Glutamatergic neuron (in vitro differentiated cells): ENCODE measurements around the gene OR8H3. TPM values are rescaled to one million over a fixed set of nuclear protein-coding genes. Genes with fewer than 3 reads are reported as not detected.

ENCODE experiments used
- DNase-seq: peaks from one replicate; pipeline ENCODE4 v3.0.0; 2022
- H3K27ac Mint-ChIP-seq: one replicate; pipeline ENCODE4 v1.8.0; 2020; ENCODE audit warnings: mild to moderate bottlenecking, mixed read lengths, inconsistent platforms; ENCODE audit not compliant: unreplicated experiment
- H3K27me3 Mint-ChIP-seq: one replicate; pipeline ENCODE4 v1.8.0; 2020; ENCODE audit warnings: mild to moderate bottlenecking, moderate library complexity, mixed read lengths, inconsistent platforms; ENCODE audit not compliant: unreplicated experiment
- H3K36me3 Mint-ChIP-seq: one replicate; pipeline ENCODE4 v1.8.0; 2020; ENCODE audit warnings: mild to moderate bottlenecking, mixed read lengths, inconsistent platforms; ENCODE audit not compliant: unreplicated experiment
- H3K4me1 Mint-ChIP-seq: one replicate; pipeline ENCODE4 v1.8.0; 2020; ENCODE audit warnings: mild to moderate bottlenecking, low read depth, mixed read lengths, inconsistent platforms; ENCODE audit not compliant: unreplicated experiment
- H3K4me3 Mint-ChIP-seq: one replicate; pipeline ENCODE4 v1.8.0; 2020; ENCODE audit warnings: mild to moderate bottlenecking, mixed read lengths, inconsistent platforms; ENCODE audit not compliant: unreplicated experiment
- H3K9me3 Mint-ChIP-seq: one replicate; pipeline ENCODE4 v1.8.0; 2020; ENCODE audit warnings: mild to moderate bottlenecking, moderate library complexity, mixed read lengths, inconsistent platforms; ENCODE audit not compliant: unreplicated experiment
- CTCF ChIP-seq: fragments of 200-600 bp; sonication (generic); IDR thresholded peaks from one replicate; pipeline ENCODE4 v1.5.0; 2021; ENCODE audit not compliant: partially characterized antibody, unreplicated experiment
- total RNA-seq: library from RNA; stranded (reverse); fragmentation: NEBNext Ultra II Directional; extraction: Animal tissue kit (Norgen Biotek cat#: 25700); gene quantifications from one replicate; pipeline ENCODE4 v1.2.1, GENCODE V29; 2021; ENCODE audit not compliant: unreplicated experiment

OR8H3 gene
- total RNA-seq, 1 donor from 2014 or later, result not detected

GRCh38 chr11:56172256-56172830, 50.2 kb downstream of the OR8H3 start:
- no peak for TF ChIP-seq CTCF
- H3K27ac Mint-ChIP-seq, result no peak overlapping the region
- no peaks in the 10 kb centered on the region for H3K36me3 Mint-ChIP-seq
- no peaks in the 10 kb centered on the region for H3K4me1 Mint-ChIP-seq
- H3K9me3 Mint-ChIP-seq, result no peaks in the 10 kb centered on the region
- H3K4me3 Mint-ChIP-seq, result no peak overlapping the region
- no peak for DNase-seq
- no peaks in the 10 kb centered on the region for H3K27me3 Mint-ChIP-seq

Other genes with a start within 250 kb of the OR8H3 start
- 0.37 TPM for gene TRIM51, start 239.1 kb upstream of the OR8H3 start, total RNA-seq
- gene OR5W2, start 207.8 kb upstream of the OR8H3 start, total RNA-seq, result not detected
- not detected for gene OR5I1, start 186.0 kb upstream of the OR8H3 start, total RNA-seq
- gene OR10AG1, start 152.4 kb upstream of the OR8H3 start, total RNA-seq, result not detected
- gene OR5F1, start 127.7 kb upstream of the OR8H3 start, total RNA-seq, result not detected
- gene OR5AS1, start 94.7 kb upstream of the OR8H3 start, total RNA-seq, result not detected
- gene OR8I2, start 29.1 kb upstream of the OR8H3 start, total RNA-seq, result not detected
- gene OR8H2, start 18.7 kb upstream of the OR8H3 start, total RNA-seq, result not detected
- not detected for gene OR8J3, start 17.8 kb downstream of the OR8H3 start, total RNA-seq
- not detected for gene OR8K5, start 37.9 kb downstream of the OR8H3 start, total RNA-seq
- not detected for gene OR5J2, start 54.2 kb downstream of the OR8H3 start, total RNA-seq
- gene OR5T2, start 111.9 kb downstream of the OR8H3 start, total RNA-seq, result not detected
- gene OR5T3, start 129.9 kb downstream of the OR8H3 start, total RNA-seq, result not detected
- gene OR5T1, start 151.8 kb downstream of the OR8H3 start, total RNA-seq, result not detected
- gene OR8H1, start 169.9 kb downstream of the OR8H3 start, total RNA-seq, result not detected
- gene OR8K3, start 192.8 kb downstream of the OR8H3 start, total RNA-seq, result not detected
- gene OR8K1, start 223.7 kb downstream of the OR8H3 start, total RNA-seq, result not detected
- not detected for gene OR8J1, start 231.9 kb downstream of the OR8H3 start, total RNA-seq